GM18526 (cell line): ENCODE results near the gene FITM1.

Experiments
- POLR2A ChIP-seq: IDR thresholded peaks from 3 replicates; pipeline ENCODE4 v1.6.1; 2011; ENCODE audit not compliant: insufficient read length; ENCODE audit errors: extremely low read depth

The FITM1 gene

GRCh38 chr14:24093901-24094840 is 36.3 kb upstream of the FITM1 start, which contains the start of gene PCK2:
TSS of gene PCK2 (plus strand) at chr14:24094311. CDS start at chr14:24094406, 95 bp downstream.
- TF ChIP-seq POLR2A = peak; percentile 98

- no peak for TF ChIP-seq POLR2A
Observed at GRCh38 chr14:24094841-24095270, 35.6 kb upstream of the FITM1 start.

- TF ChIP-seq POLR2A = peak; percentile 96
Observed at GRCh38 chr14:24095271-24096068, 35.0 kb upstream of the FITM1 start.

- no peak for TF ChIP-seq POLR2A
Observed at GRCh38 chr14:24096545-24097181, 33.8 kb upstream of the FITM1 start.

- no peak for TF ChIP-seq POLR2A
Observed at GRCh38 chr14:24098229-24098926, 32.1 kb upstream of the FITM1 start.

GRCh38 chr14:24098927-24099813 is 31.3 kb upstream of the FITM1 start:
- no peak for TF ChIP-seq POLR2A

- no peak for TF ChIP-seq POLR2A
Observed at GRCh38 chr14:24100197-24100981, 30.1 kb upstream of the FITM1 start.

GRCh38 chr14:24100982-24101494 is 29.4 kb upstream of the FITM1 start:
- TF ChIP-seq POLR2A = no peak

- TF ChIP-seq POLR2A = no peak
Observed at GRCh38 chr14:24102357-24103048, 28.0 kb upstream of the FITM1 start.

GRCh38 chr14:24103451-24103850 is 27.0 kb upstream of the FITM1 start:
- no peak for TF ChIP-seq POLR2A

- no peak for TF ChIP-seq POLR2A
Observed at GRCh38 chr14:24106672-24107271, 23.7 kb upstream of the FITM1 start.

GRCh38 chr14:24108336-24108874 is 22.1 kb upstream of the FITM1 start:
- TF ChIP-seq POLR2A = no peak
